OCI-M1 (cell line): ENCODE results near the gene ENPP4.
"Not testable (repeated sequence)": the region's sequence is repeated elsewhere in the genome, so short reads cannot be mapped to it uniquely, and the experiment has no call there.

Experiments used
- DNase-seq: peaks from one replicate; lab custom pipeline; 2025; lab: John Stamatoyannopoulos, UW

The ENPP4 gene

DNA sequence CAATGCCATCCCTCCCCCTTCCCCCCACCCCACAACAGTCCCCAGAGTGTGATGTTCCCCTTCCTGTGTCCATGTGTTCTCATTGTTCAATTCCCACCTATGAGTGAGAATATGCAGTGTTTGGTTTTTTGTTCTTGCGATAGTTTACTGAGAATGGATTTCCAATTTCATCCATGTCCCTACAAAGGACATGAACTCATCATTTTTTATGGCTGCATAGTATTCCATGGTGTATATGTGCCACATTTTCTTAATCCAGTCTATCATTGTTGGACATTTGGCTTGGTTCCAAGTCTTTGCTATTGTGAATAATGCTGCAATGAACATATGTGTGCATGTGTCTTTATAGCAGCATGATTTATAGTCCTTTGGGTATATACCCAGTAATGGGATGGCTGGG lies 1.5 kb downstream of the ENPP4 start:
- DNase-seq: not testable (repeated sequence)

DNA sequence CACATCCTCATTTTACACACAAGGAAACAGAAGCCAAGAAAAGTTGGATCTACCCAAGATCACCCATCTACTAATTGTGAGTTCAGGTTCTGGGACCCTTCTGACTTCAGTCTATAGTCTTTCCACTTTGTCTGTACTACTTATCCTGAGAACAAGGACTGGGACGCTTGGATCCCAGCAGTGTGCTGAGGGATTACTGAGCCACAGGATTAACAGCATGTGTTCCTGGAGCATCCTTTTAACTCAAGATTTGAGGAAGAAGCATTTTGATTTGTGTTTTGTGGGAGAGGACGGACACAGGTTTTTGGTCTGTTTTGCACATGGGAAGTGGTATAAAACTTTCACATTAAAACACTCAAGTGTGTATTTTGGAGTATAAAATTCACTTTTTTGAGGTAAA lies 4.4 kb downstream of the ENPP4 start:
- DNase-seq: no peak

DNA sequence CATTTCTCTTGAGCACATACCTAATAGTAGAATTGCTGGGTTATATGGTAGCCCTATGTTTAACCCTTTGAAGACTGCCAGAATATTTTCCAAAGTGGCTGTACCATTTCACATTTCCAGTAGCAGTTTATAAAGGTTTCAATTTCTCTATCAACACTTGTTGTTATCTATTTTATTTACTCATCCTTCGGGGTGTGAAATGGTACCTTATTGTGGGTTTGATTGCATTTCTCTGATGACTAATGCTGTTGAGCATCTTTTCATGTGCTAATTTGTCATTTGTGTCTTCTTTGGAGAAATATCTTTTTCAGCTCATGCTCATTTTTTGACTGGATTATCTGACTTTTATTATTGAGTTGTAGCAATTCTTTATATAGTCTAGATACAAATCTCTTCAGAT lies 5.4 kb downstream of the ENPP4 start:
- no peak for DNase-seq

GRCh38 chr6:46136831-46137230 lies 7.0 kb downstream of the ENPP4 start:
- DNase-seq: no peak

DNA sequence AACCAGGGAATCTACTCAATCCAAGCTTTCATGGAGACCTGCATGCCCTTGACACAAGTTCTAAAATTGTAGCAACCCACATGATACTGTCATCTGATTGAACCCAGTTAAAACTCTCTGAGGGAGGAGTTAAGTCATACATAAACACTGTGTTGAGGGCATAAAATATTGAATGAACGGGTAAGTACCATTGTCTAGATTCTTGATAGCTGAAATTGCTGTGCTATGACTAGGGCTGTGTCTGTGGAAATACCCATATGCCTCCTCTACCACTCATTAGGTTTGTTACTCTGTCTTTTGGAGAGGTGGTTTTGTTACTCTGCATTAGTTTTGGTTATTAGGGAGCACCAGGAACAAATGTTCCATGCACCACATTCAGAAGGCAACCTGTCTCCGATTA lies 7.6 kb downstream of the ENPP4 start:
- no peak for DNase-seq

DNA sequence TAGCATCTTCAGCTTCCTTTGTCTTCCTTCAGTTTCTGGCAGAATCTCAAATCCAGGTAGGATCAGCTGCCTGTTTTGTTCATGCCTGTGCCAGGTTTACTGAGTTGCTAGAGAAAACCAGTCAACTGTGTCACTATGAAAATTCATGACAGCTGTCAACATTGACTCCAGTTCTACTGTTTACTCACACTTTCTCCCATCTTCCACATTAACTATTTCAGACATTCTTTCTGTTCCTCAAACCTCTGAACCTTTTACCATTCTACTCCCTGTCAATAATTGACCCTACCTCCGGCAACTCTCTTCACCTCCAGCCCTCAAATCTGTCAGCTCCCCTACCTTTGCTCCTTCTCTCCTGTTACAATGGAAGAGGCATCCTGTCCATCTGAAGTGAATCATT lies 8.5 kb downstream of the ENPP4 start:
- no peak for DNase-seq

DNA sequence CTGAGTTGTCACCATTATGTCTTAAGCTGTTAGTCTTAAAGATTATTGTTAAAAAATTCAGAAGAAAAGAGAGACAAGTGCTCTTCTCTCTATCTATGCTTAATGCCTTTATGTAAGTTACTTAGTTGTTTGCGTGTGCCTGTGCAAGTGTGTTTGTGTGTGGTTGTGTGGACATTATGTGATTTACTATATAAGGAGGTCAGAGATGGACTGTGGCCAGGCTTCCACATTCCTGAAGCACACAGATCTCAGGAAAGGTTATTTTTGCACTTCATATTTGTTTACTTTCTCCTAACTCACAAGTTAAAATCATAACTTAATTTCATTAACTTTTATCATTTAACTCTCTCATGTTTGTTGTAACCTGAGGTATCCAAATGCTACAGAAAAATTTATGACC lies 14.5 kb downstream of the ENPP4 start:
- DNase-seq: no peak

- DNase-seq: not testable (repeated sequence)
Measured at GRCh38 chr6:46149066-46149465, 19.3 kb downstream of the ENPP4 start.

- no peak for DNase-seq
Measured at GRCh38 chr6:46156701-46157100, 26.9 kb downstream of the ENPP4 start.

GRCh38 chr6:46159229-46159628 lies 29.4 kb downstream of the ENPP4 start:
- no peak for DNase-seq

- no peak for DNase-seq
Measured at GRCh38 chr6:46160102-46160501, 30.3 kb downstream of the ENPP4 start.

DNA sequence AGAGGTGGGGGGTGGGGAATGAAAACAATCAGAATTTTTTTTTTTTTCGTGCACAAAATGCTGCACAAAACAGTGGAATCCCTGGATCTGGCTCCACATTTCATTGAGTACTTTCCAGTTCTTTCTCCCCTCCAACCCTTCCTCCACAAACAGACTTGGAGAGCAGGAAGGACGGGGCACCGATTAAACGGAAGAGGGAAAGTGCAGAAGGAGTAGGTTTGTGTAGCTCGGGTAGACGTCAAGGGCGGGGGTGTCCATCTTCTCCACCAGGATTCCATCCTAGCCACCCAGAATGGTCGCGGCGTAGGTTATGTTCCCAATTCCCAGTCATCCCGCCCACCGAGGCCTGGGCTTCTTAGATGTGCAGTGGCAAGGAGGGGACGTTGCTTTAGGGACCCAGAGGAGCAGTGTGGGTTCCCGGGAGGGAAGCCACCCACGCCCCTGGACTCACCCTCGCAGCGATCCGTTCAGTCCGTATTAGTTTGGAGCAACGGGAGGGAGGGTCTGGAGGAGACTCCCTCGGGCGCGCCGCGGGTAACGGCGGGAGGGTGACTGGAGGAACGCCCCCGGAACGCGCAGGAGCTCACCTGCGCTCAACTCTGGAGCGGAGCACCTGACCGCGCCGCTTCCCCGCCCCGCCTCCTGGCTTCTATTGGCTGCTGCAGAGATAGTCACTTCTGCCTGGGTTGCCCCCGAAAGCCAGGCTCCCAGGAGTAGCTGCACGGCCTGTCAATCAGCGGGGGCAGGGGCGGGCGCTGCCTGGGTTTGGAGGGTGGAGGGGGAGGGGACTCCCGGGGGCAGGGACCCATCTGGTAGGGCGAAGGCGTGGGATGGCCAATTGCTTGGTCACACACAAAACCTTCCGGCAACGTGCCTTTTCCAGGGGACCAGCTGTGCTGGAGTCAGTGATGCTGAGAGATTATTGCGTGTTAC lies 40.8 kb downstream of the ENPP4 start, which contains the start of gene ENPP5:
Gene ENPP5 (minus strand): TSS at position 624 of the 933 bp plus-strand sequence. CDS start 2,718 bp downstream, outside the sequence.
- peak; percentile 35 for DNase-seq

DNA sequence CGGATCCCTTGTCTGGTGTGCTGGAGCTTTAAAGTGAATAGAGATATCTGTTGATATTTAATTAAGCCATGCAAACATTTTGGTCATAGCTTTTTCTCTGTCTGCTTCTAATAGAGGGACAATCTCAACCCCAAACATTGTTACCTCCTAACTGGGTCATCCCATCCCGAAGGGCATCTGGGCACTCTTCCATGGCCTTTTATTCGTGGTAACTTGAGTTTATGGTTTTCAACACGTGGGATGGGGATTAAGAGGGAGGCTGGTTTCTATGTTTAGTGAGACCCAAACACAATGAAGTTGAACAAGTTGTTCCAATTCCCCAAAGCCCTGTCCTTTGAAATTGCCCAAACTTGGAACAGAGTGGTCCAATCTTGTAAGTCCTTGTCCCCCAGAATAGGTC lies 42.4 kb downstream of the ENPP4 start:
- DNase-seq: no peak

- no peak for DNase-seq
Measured at GRCh38 chr6:46174904-46175303, 45.1 kb downstream of the ENPP4 start.

- DNase-seq: peak; percentile 34
Measured at GRCh38 chr6:46175446-46175845, 45.7 kb downstream of the ENPP4 start.

- no peak for DNase-seq
Measured at GRCh38 chr6:46175976-46176375, 46.2 kb downstream of the ENPP4 start.

DNA sequence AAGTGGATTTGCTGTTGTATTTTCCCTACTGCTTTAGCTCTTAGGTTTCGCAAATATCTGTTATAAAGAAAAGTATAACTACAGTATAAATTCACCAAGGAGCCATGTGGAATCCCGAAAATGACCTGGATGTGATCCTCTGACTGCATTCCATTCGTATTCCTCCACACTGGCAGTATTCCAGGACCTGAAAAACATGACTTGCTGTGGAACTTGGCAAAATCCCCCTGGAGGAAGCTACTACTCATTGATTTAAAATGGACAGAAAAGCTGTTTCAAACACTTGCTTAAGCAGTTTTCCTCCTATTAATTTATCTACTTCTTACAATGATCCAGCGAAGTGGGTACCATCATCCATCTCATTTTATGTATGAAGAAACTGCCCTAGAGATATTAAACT lies 54.3 kb downstream of the ENPP4 start:
- no peak for DNase-seq

DNA sequence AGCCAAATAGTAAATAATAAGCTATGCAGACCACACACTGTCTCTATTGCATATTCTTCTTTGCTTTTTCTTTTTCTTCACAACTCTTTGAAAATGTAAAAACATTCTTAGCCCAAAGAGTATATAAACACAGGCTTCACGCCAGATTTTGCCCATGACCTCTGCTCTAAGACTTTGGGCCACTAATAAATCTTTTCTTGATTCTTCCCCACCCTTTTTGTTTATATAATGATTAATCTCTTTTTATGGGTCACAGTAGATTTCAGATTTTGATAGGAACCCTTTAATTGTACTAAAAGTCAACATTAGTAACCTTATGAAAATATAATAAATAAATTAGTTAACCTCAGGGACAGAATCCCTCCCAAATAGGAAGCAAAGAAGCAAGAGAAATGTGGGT lies 56.8 kb downstream of the ENPP4 start:
- no peak for DNase-seq

GRCh38 chr6:46189726-46190125 lies 59.9 kb downstream of the ENPP4 start:
- no peak for DNase-seq

DNA sequence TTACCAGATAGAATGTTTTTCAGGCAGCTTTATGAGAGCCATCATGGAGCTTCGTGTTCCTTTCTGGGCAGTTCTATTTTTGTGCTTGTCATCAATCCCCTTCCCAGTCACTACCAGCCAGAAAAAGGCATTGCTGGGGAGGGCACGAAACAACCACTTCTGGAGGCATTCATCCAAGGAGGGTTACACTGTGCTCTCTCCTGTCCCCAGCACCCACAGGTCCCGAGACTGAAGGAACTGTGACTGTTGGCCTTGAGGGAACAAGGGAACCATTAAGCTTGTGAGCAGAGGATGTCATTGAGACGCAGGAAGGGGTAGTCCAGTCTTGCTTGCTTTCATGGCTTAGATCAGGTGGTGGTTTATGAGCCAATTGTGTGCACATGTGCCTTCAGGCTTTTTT lies 61.1 kb downstream of the ENPP4 start:
- DNase-seq: no peak

DNA sequence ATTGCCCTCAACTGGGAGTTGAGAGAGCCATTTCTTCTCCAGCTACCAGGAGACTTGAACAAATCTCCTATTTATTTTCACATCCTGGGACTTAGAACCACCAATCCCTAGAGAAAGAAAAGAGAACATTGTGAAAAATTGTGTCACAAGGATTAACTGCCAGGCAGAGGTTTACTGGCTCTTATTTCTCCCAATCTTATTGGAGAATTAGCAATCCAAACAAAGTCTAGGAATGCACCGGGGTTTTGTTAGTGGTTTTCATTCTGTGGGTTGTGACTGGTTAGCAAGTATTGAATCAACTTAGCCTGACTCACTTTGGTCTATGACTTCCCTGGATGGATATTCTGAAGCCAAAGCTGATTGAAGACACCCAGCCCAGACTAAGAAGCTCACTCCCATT lies 62.2 kb downstream of the ENPP4 start:
- DNase-seq: no peak
